OCI-M2 (cell line): ENCODE results near the gene NCOA3.
A peak's percentile ranks its signal among the peaks of the same experiment; 100 is the strongest.
"Not testable (repeated sequence)": the region's sequence is repeated elsewhere in the genome, so short reads cannot be mapped to it uniquely, and the experiment has no call there.

Source experiments
- DNase-seq: peaks from one replicate; lab custom pipeline; 2025; ENCODE audit not compliant: unreplicated experiment; lab: John Stamatoyannopoulos, UW

The NCOA3 gene

DNA sequence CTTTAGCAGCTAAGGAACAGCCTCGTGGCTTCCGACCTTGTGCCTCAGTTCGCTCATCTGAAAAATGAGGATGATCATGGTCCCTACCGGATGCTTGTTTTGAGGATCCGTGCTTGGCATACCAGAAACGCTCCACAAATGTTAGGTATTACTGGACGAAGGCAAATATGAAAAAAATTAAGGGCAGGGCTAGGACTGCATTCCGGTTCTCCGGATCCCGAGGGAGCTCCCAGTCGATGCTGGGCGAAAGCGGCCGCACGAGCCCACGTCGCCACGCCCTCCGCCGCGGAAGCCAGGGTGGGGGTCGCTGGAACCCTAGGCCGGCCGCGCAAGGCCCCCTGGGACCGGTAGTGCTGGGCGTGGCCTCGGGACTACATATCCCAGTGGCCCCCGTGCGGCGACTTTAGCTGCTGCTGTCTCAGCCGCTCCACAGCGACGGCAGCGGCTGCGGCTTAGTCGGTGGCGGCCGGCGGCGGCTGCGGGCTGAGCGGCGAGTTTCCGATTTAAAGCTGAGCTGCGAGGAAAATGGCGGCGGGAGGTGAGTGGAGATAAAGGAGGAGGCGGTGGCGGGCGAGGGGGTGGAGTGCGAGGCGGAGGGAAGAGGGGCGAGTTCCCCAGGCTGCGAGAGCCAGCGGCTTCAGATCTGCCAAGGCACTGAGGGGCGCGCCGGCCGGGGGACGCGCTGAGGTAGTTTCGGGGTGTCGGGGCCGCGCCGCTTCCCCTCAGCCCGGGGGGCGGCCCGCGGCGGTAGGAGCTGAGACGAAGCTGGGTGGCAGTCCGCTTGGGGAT lies at the start of gene NCOA3:
Gene NCOA3, plus strand, starts transcription at position 406 of the 789 bp plus-strand sequence. CDS start 120,361 bp downstream, outside the sequence.
- peak; percentile 91 for DNase-seq

DNA sequence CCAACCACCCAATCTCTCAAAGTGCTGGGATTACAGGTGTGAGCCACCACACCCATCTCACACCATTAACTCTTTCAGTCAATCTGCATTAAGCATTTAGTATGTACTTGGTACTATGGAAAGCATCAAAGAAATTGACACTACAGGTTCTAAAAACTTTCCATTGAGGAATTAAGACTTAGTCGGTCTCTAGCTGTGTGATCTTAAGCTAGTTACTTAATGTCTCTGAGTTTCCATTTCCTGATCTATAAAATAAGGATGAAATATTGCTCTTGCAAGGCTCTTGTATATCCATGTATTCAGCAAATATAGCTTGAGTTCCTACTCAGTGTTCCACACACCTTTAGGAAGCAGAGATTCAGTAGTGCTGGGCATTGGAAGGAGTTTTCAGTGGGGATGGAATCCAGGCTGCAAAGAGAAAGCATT lies 48.9 kb upstream of the NCOA3 start:
- no peak for DNase-seq

DNA sequence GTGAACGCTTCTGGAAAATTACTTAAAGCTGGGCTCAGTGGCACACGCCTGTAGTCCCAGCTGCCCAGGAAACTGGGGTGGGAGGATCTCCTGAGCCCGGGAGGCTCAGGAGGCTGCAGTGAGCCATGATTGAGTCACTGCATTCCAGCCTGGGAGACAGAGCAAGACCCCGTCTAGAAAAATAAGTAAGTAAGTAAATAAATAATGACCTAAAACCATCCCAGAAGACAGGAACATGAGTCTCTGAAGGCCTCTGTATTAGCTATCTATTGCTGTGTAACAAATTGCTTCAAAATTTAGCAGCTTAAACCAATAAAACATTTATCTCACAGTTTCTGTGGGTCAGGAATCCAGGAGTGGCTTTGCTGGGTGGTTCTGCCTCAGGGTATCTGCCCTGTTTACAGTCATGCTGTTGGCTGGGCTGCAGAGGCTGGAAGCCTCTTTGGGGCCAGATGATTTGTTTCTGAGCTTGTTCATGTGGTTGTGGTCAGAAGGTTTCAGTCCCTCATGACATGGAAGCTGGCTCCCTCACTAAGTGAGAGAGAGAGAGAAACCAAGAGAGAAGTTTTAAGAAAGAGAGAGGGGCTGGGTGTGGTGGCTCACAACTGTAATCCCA lies 48.4 kb upstream of the NCOA3 start:
- DNase-seq = no peak

DNA sequence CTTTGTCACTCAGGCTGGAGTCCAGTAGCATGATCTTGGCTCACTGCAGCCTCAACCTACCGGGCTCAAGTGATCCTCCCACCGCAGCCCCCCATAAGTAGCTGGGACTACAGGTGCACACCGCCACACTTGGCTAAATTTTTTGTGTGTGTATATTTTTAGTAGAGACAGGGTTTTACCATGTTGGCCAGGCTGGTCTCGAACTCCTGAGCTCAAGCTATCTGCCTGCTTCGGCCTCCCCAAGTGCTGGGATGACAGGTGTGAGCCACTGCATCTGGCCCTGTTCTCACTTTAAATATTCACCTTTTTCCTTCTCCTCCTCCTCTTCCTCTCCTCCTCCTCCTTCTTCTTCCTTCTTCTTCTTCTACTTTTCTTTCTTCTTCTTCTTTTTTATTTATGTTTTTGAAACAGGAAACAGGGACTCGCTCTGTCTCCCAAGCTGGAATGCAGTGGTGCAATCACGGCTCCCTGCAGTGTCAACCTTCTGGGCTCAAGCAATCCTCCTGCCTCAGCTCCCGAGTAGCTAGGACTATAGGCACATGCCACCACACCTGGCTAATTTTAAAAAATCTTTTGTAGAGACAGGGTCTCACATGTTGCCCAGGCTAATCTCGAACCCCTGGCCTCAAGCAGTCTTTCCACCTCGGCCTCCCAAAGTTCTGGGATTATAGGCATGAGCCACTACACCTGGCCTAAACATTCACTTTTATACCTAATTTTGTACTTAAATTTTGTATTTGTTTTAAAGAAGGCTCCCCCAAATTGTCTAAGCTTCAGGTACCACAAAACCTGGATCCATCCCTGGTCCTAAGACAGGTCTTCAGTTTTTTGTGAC lies 47.2 kb upstream of the NCOA3 start:
- DNase-seq = no peak

DNA sequence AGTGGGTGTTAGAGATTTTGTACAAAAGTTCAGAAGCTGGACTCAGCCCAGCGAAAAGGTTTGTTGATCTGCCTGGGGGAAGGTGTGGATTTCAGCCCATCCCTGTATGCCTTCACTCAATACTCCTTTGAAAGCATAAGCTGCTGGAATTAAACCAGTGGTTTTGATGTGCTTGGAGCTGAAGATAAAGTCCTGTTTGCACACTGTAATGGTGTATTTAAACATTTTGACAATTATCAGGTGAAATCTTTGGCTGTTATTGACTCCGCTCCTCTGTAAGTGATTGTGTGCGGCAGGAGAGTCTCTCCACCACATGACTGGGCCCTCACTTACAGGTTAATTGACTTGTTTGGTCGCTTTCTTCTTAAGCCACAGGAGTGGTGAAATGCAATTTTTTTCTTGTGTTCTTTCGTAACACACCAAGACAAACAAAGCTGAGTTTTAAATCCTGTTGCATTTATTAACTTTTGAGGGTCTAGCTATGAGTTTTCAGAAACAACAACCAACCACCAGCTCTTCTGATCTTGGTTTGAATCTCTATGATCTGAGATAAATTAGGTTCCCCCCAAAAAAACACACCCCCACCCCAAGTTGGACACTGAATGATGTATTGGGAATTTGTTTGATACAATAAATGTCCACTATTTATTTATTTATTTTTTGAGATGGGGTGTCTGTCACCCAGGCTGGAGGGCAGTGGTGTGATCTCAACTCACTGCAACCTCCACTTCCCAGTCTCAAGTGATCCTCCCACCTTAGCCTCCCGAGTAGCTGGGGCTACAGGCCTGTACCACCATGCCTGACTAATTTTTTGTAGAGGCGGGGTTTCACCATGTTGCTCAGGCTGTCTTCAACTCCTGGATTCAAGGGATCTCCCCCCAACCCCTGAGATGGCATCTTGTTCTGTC lies 46.3 kb upstream of the NCOA3 start:
- DNase-seq = no peak

DNA sequence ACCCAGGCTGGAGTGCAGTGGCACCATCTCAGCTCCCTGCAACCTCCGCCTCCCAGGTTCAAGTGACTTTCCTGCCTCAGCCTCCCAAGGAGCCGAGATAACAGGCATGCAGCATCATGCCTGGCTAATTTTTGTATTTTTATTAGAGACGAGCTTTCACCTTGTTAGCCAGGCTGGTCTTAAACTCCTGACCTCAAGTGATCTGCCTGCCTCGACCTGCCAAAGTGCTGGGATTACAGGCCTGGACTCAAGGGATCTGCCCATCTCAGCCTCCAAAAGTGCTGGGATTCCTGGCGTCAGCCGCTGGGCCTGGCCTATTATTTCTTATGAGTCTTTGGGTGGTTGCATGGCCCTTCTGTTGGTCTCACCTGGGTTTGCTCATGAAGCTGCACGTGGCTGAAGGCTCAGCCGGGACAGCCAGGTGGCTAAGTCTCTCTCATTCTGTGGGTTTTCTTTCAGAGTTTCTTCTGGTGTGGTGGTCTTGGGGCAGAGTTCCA lies 45.6 kb upstream of the NCOA3 start:
- no peak for DNase-seq

DNA sequence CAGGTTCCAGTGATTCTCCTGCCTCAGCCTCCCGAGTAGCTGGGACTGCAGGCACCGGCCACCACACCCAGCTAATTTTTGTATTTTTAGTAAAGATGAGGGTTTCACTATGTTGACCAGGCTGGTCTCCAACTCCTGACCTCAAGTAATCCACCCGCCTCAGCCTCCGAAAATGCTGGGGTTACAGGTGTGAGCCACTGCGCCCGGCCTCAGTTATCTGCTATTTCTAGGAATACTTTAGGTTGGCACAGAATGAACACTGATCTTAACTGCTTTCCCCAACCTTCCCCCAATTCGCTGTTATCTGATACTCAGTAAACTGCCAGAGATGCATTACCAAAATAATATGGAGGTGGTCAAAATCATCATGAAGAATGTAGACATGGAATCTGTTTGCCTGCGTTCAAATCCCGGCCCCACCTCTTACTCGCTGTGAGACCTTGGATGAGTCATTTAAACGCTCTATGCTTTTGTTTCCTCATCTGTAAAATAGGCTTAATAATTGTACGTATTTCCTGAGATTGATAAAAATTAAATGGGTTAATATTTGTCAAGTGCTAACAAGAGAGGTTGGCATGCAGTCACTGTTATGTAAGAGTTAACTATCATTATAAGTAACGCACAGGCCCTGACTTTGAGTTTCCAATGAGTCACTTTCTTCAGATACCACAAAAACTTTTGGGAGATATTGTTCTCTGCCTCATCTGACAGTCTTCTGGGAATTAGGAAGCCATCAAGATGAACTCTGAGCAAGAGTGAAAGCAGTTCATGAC lies 44.5 kb upstream of the NCOA3 start:
- no peak for DNase-seq

DNA sequence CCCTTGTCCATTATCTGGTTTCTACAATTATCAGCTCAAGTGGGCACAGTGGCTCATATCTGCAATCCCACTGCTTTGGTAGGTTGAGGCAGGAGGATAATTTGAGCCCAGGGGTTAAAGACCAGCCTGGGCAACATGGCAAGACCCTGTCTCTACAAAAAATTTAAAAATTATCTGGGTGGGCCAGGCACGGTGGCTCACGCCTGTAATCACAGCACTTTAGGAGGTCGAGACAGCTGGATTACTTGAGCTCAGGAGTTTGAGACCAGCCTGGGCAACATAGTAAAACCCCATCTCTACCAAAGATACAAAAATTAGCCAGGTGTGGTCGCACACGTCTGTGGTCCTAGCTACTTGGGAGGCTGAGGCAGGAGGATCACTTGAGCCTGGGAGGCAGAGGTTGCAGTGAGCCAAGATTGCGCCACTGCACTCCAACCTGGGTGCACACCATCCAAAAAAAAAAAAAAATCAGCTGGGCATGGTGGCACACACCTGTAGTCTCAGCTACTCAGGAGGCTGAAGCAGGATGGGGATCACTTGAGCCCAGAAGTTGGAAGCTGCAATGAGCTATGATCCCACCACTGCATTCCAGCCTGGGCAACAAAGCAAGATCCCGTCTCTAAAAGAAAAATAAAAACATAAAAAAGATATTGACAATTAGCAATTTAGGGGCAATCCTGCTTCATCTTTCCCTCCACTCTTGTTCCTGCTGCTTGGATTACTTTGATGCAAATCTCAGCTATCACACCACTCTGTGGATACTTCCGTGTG lies 43.2 kb upstream of the NCOA3 start:
- not testable (repeated sequence) for DNase-seq

DNA sequence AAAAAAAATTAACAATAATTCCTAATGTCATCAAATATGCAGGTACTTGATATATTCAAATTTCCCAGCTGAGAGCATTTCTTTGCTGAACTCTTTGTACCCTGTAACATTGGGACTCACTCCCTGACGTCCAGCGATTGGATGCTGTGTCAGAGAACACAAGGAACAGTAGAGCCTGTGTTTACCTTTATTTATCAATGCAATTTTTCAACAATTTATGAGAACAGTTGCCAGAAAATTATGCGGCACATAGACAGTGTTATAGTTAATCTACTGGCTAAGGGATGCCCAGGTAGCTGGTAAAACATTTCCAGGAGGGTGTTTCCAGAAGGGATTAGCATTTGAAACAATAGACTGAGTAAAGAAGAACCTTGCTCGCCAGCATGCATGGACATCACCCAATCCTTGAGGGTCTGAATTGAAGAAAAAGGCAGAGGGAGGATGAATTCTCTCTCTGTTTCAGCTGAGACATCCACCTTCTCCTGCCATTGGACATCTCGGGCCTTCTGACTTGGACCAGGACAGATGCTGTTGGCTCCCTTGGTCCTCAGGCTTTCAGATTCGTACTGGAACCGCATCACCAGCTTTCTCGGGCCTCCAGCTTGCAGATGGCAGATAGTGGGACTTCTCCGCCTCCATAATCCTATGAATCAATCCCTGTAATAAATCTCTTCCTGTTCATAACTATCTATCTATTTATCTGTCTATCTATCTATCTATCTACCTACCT lies 42.2 kb upstream of the NCOA3 start:
- DNase-seq = no peak

DNA sequence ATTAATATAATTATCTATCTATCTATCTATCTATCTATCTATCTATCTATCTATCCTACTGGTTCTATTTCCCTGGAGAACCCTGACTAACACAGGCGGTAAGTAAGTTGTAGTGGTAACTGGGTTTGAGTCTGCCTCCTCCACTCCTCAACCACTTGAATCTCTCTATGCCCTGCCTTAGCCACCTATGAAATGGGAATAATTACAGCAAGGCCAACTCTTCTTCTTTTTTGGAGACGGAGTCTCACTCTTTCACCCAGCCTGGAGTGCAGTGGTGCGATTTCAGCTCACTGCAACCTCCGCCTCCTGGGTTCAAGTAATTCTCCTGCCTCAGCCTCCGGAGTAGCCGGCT lies 41.0 kb upstream of the NCOA3 start:
- DNase-seq = not testable (repeated sequence)

DNA sequence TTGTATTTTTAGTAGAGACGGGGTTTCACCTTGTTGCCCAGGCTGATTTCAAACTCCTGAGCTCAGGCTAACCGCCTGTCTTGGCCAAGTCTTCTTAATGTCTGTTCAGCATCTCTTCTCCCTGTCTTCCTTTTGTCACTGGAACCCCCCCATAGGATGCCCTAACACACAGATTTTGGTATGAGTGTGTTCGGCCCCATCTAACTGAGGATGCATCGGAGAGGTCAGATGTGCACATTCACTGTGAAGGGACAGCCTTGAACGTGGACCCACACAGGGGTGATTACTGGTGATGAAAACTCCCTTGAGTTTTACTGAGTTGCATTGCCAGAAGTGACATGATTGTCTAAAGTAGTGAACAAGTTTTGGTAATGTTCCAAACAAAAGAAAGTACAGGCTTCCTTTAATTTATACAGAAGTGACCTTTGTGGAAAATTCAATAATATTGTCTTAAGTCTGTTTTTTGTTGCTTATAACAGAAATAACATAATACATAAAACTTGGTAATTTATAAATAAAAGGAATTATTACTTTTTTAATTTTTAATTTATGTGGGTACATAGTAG lies 40.5 kb upstream of the NCOA3 start:
- DNase-seq = no peak

DNA sequence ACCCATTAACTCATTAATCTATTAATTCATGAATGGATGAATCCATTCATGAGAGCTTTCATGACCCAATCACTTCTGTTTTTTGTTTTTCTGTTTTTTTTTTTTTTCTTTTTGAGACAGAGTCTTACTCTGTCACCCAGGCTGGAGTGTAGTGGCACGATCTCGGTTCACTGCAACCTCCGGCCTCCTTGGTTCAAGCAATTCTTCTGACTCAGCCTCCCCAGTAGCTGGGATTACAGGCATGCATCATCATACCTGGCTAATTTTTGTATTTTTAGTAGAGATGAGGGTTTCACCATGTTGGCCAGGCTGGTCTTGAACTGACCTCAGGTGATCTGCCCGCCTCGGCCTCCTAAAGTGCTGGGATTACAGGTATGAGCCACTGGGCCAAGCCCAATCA lies 39.8 kb upstream of the NCOA3 start:
- DNase-seq = not testable (repeated sequence)

DNA sequence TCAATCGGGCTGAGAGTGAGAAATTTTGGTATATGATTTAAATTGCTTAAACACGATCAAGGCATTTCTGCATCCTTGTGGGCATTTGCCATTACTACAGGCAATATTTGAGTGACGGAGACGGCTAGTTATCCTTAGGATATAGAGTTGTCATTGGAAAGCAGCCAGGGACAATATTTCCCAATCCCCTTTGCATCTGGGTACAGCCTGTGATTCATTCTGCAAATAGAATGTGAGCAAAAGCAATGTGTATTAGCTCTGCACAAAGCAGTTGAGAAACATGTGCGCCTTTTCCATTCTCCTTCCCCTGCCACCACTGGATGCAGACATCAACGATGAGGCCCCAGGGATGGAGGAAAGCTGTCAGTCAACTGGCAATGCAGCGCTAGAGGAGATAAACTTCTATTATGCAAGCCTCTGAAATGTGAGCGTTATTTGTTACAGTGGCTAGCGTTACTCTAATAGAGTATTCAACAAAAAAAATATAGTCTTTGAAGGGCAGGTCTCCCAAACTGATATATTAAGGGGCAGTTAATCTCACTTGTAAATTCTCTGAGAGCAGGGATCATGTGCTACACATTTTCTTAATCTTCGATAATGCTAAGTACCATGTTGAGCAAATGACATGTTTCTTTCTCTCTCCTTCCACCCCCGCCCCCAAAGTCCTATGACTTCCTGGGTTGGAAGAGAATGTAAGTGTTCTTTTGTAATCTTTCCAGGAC lies 37.1 kb upstream of the NCOA3 start:
- DNase-seq = no peak

DNA sequence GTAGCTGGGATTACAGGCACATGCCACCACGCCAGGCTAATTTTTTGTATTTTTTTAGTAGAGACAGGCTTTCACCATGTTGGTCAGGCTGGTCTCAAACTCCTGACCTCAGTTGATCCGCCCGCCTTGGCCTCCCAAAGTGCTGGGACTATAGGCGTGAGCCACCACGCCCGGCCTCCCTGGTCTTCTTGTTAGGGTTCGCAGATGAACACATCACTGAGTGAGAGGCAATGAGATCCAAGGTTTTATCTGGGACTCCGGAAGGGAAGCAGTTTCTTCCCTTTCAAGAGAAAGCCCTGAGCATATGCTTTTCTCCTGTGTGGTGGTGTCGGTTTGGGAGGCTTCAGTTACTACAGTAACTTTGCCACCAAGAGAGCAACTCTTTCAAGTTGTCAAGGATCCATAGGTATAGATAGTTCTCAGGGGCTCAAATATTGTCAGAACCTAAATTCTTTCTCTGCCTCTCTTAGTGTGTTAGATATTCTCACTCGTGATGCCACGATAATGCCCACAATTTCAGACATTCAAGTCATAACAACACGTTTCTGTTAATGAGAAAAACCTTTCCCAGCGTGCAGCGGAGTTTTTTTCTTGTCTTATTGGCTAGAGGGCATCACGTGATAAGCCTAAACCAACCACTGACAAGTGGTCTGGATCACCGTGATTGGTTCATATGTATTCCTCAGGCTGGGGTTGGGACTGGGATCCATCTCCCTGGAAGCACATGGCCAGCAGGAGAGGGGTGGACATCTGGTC lies 36.2 kb upstream of the NCOA3 start:
- no peak for DNase-seq

DNA sequence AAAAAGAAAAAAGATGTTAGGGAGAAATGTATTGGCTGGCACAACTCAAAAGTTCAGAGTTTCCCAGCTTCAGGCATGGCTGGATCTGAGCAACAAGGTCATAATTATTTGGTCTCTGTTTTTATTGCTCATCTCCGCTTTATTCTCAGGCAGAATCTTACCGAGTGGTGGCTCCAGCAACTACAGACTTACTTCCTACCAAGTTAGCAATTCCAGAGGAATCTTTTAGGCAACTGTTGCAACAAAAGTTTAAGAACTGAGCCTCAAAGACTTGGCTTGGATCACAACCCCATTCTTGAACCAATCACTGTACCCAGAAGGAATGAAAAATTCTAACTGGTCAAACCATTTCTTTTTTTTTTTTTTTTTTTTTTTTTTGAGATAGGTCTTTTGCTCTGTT lies 35.5 kb upstream of the NCOA3 start:
- no peak for DNase-seq

DNA sequence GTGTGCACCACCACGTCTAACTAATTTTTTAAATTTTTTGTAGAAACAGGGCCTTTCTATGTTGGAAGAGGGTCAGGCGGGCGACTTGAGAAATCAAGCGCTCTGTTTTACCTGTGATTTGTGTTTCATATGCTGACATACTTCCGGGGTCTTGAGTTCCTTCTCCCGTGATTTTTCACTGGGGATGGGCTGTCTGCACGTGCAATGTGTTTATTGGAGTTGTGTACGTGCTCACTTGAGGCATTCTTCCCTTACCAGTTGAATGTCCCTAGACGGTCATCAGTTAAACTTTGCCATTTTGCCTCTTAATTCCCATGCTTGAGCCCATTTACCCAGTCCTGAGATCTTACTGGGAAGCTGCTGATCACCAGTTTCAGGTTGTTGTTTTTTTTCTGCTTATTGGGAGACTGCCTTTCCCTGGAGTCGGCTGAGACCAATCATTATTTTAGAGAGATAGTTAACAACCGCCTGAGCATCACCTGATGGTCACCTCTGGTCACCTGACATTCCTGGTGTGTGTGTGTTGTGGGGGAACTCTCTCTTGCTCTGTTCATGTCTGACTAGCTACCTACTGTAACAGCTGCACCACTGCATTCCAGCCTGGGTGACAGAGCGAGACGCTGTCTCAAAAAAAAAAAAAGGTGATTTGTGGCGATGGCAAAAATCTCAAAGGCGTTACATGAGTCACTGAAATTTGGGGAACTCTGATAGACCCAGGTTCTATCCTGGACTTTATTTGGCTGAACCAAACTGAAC lies 34.8 kb upstream of the NCOA3 start:
- no peak for DNase-seq
